IPS-NIHi7 (cell line): ENCODE data around the gene KCNK16.
"Not testable (repeated sequence)": the region's sequence is repeated elsewhere in the genome, so short reads cannot be mapped to it uniquely, and the experiment has no call there.

ENCODE experiments used
- DNase-seq: peaks from one replicate; pipeline ENCODE4 v3.0.0; 2012; ENCODE audit warnings: mixed read lengths; ENCODE audit errors: extremely low spot score

The KCNK16 gene

GRCh38 chr6:39309942-39310531, 12.5 kb downstream of the KCNK16 start:
- peak; percentile 91 for DNase-seq

- DNase-seq, result no peak
These were observed 15.0 kb downstream of the KCNK16 start for GRCh38 chr6:39307462-39307861.

- no peak for DNase-seq
These were observed 17.6 kb downstream of the KCNK16 start for GRCh38 chr6:39304951-39305350.

- no peak for DNase-seq
These were observed 18.9 kb downstream of the KCNK16 start for GRCh38 chr6:39303425-39304153.

GRCh38 chr6:39302669-39303424, 19.7 kb downstream of the KCNK16 start:
- peak; percentile 96 for DNase-seq

GRCh38 chr6:39302011-39302410, 20.5 kb downstream of the KCNK16 start:
- DNase-seq, result no peak

GRCh38 chr6:39301606-39302005, 20.9 kb downstream of the KCNK16 start:
- peak; percentile 91 for DNase-seq

GRCh38 chr6:39300739-39301138, 21.8 kb downstream of the KCNK16 start:
- DNase-seq, result no peak

- no peak for DNase-seq
These were observed 24.4 kb downstream of the KCNK16 start for GRCh38 chr6:39298061-39298460.

- no peak for DNase-seq
These were observed 25.5 kb downstream of the KCNK16 start for GRCh38 chr6:39296745-39297640.

- DNase-seq, result peak; percentile 30
These were observed 26.9 kb downstream of the KCNK16 start for GRCh38 chr6:39295611-39296011.

- no peak for DNase-seq
These were observed 27.6 kb downstream of the KCNK16 start for GRCh38 chr6:39294899-39295298.

- no peak for DNase-seq
These were observed 28.4 kb downstream of the KCNK16 start for GRCh38 chr6:39294133-39294532.

- DNase-seq, result no peak
These were observed 29.9 kb downstream of the KCNK16 start for GRCh38 chr6:39292637-39293036.

GRCh38 chr6:39289490-39289889, 33.0 kb downstream of the KCNK16 start:
- no peak for DNase-seq

- no peak for DNase-seq
These were observed 34.9 kb downstream of the KCNK16 start for GRCh38 chr6:39287601-39288000.

- DNase-seq, result not testable (repeated sequence)
These were observed 35.9 kb downstream of the KCNK16 start for GRCh38 chr6:39286596-39286995.

GRCh38 chr6:39282774-39283173, 39.7 kb downstream of the KCNK16 start:
- no peak for DNase-seq

GRCh38 chr6:39281312-39281980, 41.1 kb downstream of the KCNK16 start:
- DNase-seq, result no peak

- no peak for DNase-seq
These were observed 42.2 kb downstream of the KCNK16 start for GRCh38 chr6:39280247-39280731.

GRCh38 chr6:39279539-39279938, 43.0 kb downstream of the KCNK16 start:
- no peak for DNase-seq
